Stomach (tissue), 4 donors: ENCODE results near the gene TSFM.

Experiments
- CTCF ChIP-seq, 7 experiments: fragments of 450-650 bp in 4 of 7; fragments of 200-600 bp in 3 of 7; sonication (generic) in 3 of 7; IDR thresholded peaks; one replicate each; pipeline ENCODE4 v1.5.1; 2016 to 2019; ENCODE audit warnings: antibody characterized with exemption in 7 of 7, control low read depth in 2 of 7, mild to moderate bottlenecking in 1 of 7
- POLR2A ChIP-seq, 4 donors: fragments of 450-650 bp; IDR thresholded peaks; one replicate each; pipeline ENCODE4 v1.6.1; 2016; ENCODE audit warnings: antibody characterized with exemption in 4 of 4, control low read depth in 2 of 4, mild to moderate bottlenecking in 1 of 4, moderate library complexity in 1 of 4
- POLR2AphosphoS5 ChIP-seq, 3 donors: sonication (generic); formaldehyde crosslinking; IDR thresholded peaks; one replicate each; pipeline ENCODE4 v1.6.1; 2016; ENCODE audit warnings: antibody characterized with exemption in 3 of 3

- no peak for TF ChIP-seq POLR2AphosphoS5 (IDR thresholded peaks at IDR 0.05)
- no peak for TF ChIP-seq CTCF (IDR thresholded peaks at IDR 0.05)
- TF ChIP-seq POLR2A (IDR thresholded peaks at IDR 0.05) = no peak
Observed at GRCh38 chr12:57783466-57783801, 847 bp downstream of the TSFM start.
